ENCODE measurements around the gene PCF11.
"Not testable (repeated sequence)": the region's sequence is repeated elsewhere in the genome, so short reads cannot be mapped to it uniquely, and the experiment has no call there.

PCF11 gene, protein sequence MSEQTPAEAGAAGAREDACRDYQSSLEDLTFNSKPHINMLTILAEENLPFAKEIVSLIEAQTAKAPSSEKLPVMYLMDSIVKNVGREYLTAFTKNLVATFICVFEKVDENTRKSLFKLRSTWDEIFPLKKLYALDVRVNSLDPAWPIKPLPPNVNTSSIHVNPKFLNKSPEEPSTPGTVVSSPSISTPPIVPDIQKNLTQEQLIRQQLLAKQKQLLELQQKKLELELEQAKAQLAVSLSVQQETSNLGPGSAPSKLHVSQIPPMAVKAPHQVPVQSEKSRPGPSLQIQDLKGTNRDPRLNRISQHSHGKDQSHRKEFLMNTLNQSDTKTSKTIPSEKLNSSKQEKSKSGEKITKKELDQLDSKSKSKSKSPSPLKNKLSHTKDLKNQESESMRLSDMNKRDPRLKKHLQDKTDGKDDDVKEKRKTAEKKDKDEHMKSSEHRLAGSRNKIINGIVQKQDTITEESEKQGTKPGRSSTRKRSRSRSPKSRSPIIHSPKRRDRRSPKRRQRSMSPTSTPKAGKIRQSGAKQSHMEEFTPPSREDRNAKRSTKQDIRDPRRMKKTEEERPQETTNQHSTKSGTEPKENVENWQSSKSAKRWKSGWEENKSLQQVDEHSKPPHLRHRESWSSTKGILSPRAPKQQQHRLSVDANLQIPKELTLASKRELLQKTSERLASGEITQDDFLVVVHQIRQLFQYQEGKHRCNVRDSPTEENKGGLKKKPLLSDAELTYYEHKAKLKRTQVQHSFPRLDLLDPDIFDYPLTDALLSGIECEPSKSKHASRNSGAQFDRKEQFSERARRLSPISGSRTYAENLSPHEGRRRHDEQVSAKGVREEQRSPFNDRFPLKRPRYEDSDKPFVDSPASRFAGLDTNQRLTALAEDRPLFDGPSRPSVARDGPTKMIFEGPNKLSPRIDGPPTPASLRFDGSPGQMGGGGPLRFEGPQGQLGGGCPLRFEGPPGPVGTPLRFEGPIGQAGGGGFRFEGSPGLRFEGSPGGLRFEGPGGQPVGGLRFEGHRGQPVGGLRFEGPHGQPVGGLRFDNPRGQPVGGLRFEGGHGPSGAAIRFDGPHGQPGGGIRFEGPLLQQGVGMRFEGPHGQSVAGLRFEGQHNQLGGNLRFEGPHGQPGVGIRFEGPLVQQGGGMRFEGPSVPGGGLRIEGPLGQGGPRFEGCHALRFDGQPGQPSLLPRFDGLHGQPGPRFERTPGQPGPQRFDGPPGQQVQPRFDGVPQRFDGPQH (N-terminal part only)

DNA sequence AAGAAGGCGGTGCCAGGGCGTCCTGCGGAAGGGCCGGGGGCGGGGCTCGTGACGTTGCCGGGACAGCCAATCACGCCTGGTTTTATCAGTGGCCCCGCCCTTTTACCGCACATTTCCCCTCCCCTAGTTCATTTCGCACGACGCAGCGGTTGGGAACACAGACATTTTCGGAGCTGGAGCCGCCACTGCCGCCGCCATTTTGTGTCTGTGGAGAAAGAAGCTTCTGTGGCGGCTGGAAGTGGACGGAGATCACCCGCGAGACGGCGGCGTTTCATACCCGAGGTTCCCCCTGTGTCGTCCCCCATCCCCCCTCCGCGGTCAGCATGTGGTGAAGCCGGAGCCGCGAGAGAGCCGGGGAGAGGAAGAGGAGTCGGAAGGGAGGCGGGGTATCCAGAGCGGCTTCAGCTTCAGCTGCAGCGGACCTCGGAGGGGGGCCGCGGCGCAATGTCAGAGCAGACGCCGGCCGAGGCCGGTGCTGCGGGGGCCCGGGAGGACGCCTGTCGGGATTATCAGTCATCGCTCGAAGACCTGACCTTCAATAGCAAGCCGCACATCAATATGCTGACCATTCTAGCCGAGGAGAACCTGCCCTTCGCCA, at the start of gene PCF11:
TSS of gene PCF11 (plus strand) at position 136 of the 598 bp plus-strand sequence. CDS start at position 445, 309 bp downstream.
- DNase-seq (ENCODE audit: insufficient read length, low spot score) (no peak), FAIRE-seq (no peak)

DNA sequence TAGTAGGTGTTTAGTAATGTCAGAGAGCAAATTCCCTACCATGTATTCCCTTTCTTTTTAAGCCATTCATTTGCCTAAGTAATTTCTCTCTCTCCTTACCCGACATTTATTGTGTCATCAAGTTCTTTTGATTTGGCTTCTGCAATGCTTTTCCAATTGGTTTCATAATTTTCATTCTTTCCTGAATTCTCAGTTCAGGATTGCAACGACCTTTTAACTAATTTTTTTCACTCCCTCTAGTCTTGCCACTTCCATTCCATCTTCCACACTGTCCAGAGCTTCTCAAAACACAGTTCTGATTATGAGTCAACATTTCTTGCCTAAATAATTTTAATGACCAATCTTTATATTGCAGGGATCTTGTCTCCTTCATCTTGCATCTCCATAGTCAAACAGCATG, 44.0 kb upstream of the PCF11 start:
- no peak for FAIRE-seq

DNA sequence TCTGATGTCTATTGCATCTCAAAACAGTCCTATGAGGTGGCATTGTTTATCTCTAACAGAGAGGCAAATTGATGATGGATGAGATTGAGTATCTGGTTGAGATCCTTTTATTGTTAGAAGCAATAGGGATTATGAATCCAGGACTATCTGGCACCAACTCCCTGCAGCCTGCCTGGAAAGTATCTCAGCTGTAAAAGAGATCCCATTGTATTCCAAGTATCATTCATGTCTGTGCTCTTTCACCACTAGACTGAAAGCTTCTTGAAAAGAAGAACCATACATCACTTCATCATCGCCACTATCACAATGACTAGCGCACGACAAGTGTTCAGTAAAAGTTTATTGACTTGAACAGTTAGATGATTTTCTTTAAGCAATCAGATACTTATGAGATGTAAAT, 41.9 kb upstream of the PCF11 start:
- no peak for DNase-seq (ENCODE audit: insufficient read length, low spot score)
- no peak for FAIRE-seq

More for the DNA sequence above, 44.0 kb upstream of the PCF11 start:
- DNase-seq (ENCODE audit: insufficient read length, low spot score) = no peak

DNA sequence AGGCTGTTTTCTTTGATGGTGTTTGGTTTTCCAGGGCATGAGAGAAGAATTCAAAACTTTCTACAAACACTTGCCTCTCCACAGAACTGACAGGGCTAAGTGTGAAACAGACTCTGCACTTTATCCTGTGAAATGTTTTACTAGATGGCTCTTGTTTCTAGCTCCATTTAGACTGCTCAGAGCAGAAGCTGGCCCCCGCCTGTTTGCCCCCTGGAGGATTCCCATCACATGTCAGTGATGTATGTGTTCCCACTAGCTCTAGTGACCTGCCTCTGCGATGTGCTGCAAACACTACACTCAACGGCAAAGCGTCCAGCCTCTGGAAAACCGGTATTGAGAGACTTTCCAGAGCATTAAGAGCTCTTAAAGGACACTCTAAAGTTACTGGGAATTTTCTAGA, 41.4 kb upstream of the PCF11 start:
- FAIRE-seq (no peak), DNase-seq (ENCODE audit: insufficient read length, low spot score) (no peak)

DNA sequence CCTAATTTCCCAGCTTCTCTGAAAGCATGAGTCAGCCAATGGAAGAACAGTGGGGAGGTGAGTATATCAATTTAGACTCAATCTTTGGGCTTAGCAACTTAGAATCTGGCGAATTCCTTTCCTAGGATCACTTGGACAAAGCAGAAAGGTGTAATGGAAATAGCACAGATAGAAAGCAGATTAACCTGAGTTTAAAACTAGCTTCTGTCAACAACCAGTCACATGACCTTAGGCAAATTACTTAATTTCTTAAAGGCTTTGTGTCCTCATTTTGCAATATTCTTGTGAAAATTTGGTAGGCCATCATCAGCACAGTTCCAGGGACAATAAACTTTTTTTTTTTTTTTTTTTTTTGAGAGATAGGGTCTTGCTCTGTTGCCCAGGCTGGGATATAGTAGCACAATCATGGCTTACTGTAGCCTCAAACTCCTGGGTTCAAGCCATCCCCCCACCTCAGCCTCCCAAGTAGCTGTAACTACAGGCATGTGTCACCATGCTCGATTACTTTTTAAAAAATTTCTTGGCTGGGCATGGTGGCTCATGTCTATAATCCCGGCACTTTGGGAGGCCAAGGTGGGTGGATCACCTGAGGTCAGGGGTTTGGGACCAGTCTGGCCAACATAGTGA, 40.8 kb upstream of the PCF11 start:
- FAIRE-seq = no peak

DNA sequence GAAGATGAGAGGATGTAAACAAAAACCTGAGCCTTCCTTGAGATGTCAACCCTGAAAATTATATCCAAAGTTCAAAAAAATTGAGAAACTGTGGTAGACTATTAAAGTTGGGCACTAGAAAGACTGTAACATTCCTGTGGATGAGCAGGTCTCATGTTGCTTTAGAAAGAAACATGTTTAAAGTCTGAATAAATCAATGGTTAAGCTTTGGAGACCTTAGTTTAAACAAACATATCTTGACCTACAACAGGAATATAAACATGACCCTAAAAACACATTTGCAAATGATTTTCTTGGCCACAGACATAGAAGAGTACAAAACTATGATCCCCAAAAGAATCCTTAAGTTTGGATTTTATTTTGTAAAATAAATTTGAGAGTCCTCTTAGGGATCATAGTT, 38.1 kb upstream of the PCF11 start:
- no peak for FAIRE-seq
- DNase-seq (ENCODE audit: insufficient read length, low spot score) = no peak

More for the DNA sequence above, 40.8 kb upstream of the PCF11 start:
- no peak for DNase-seq (ENCODE audit: insufficient read length, low spot score)

DNA sequence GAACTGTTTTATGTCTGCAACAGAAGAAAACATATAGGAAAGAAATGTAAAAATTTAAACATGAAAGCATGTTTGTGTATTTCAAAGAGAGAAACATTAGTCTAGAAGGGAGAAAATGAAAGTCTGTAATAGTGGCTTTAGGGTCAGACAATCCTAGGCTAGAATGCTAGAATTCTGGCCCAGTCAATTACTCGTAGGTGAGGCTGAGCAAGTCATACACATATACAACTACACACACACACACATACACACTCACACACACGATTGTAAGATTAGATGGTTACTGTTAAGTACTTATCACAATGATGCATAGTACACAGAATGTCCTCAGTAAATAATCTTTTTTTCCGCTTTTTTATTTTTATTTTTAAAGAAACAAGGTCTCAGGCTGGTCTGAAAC, 37.7 kb upstream of the PCF11 start:
- peak; percentile 74 for FAIRE-seq

DNA sequence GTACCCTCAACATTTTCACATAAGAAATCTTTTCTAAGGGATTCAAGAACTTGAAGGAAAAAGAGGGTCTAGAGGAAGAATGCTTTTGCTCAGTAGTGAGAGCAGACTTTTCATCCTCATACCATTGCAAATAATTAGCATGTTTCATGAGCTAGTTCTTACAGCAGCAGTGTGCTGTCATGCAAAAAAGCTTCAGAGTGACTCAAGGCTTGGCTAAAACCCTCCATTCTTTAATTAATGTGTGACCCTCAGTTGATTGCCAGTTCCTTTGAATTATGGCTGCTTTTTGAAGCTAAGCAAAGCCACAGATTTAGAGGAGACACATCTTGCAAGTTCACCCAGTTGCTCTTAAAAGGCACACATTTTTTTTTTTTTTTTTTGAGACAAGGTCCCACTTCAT, 36.6 kb upstream of the PCF11 start:
- FAIRE-seq = no peak
- no peak for DNase-seq (ENCODE audit: insufficient read length, low spot score)

More for the DNA sequence above, 37.7 kb upstream of the PCF11 start:
- DNase-seq (ENCODE audit: insufficient read length, low spot score) = no peak

DNA sequence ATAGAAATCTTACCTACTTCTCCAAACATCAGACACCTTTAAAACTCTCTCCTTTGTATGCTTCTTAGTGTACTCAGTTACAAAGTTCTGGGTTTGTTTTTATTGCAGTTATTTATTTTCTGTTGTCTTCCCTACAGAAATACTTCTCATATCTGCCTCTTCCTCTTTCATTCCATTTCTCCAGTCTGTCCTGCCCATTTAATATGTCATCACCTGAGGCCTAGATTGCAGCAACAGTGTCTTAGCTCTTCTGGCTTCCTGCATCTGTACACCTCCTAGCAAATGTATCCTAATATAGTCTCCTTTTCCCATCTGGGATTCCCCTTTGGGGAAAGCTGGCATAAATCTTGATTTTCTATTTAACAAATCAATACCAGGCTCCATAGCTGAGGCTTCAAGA, 34.9 kb upstream of the PCF11 start:
- FAIRE-seq (no peak), DNase-seq (ENCODE audit: insufficient read length, low spot score) (no peak)

DNA sequence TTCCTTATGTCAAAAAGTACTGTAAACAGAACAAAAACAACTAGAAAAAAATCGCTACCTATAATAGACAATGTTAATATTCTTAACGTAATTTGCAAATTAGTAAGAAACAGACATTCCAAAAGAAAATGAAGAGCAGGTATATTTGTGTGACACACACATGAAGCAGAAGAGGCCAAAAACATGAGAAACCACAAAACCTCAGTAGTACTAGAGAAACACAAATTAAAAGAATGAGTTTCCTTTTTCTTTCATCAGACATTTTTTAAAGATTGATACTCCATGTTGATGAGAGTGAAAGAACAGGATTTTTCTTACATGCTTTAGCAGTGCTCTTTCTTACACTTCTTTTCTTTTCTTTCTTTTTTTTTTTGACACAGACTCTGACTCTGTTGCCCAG, 34.2 kb upstream of the PCF11 start:
- DNase-seq (ENCODE audit: insufficient read length, low spot score) (no peak), FAIRE-seq (no peak)

DNA sequence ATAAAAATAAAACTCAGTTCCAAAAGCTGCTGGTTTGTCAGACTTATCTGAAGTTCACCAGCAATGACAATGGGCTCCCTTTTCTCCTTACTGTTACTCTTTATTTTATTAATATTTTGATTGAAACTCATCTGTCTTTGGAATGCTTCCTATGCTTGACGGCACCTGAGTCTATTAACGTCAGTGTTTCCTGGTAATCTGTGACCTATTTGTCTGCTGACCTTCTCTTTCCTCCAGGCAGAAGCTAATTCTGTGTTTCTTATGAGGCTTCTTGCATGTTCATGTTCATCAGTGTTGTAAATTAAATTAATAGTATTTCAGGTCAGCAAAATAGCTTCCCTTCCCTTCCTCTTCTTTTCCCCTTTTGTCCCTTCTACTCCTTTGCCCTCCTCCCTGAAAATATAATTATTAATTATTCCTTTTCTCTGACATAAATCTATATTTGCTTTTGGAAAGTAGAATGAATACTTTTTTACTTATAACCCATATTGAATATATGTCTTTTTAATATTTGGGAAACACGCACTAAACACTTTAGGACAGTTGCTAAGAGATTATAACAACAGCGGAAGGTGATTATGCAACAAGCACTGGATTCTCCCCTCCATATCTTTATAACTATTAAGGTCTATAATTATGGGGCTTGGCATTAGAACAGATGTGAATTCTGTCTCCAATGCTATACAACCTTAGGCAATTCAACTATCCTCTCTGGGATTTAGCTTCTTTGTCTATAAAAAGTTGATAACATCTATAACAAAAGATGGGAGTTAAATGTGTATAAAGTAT, 32.1 kb upstream of the PCF11 start:
- no peak for DNase-seq (ENCODE audit: insufficient read length, low spot score)
- no peak for FAIRE-seq

DNA sequence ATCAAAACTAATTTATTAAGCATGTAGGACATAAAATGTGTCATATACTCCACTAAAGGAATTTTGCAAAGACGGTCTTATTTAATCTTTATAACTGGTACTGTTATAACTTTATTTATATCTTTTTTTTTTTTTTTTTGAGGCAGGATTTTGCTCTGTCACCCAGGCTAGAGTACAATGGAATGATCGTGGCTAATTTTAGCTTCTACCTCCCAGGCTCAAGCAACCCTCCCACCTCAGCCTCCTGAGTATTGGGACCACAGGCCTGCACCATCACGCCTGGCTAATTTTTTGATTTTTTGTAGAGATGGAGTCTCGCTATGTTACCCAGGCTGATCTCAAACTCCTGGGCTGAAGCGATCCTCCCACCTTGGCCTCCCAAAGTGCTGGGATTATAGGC, 31.4 kb upstream of the PCF11 start:
- FAIRE-seq (no peak), DNase-seq (ENCODE audit: insufficient read length, low spot score) (no peak)

DNA sequence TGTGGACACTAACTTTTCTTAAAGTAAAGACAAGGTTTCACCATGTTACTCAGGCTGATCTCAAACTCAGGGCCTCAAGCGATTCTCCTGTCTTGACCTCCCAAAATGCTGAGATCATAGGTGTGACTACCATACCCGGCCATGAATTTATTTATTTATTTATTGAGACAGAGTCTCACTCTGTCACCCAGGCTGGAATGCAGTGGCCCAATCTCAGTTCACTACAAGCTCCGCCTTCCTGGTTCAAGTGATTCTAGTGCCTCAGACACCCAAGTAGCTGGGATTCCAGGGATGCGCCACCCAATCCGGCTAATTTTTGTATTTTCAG, 29.7 kb upstream of the PCF11 start:
- FAIRE-seq (no peak), DNase-seq (ENCODE audit: insufficient read length, low spot score) (no peak)

DNA sequence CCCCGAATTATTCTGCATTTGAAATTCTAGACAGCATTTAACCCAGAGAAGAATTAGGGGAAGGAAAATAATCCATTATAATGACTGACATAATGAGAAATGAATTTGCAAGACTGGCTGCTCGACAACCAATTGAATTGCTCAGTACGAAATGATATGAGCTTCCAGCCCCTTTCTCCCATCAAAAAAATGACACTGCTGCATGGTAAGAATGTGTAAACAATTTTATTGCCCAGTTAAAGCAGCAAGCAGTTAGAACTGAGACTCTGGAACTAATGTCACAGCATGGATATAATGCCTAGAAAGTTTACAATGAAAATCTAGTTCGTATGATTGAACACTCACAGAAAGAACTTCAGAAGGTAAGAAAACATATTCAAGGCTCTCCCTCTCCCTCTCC, 24.7 kb upstream of the PCF11 start:
- FAIRE-seq (no peak), DNase-seq (ENCODE audit: insufficient read length, low spot score) (no peak)

DNA sequence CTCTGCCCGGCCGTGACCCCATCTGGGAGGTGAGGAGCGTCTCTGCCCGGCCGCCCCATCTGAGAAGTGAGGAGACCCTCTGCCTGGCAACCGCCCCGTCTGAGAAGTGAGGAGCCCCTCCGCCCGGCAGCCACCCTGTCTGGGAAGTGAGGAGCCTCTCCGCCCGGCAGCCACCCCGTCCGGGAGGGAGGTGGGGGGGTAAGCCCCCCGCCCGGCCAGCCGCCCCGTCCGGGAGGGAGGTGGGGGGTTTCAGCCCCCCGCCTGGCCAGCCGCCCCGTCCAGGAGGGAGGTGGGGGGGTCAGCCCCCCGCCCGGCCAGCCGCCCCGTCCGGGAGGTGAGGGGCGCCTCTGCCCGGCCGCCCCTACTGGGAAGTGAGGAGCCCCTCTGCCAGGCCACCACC, 23.7 kb upstream of the PCF11 start:
- DNase-seq (ENCODE audit: insufficient read length, low spot score); FAIRE-seq: not testable (repeated sequence)

DNA sequence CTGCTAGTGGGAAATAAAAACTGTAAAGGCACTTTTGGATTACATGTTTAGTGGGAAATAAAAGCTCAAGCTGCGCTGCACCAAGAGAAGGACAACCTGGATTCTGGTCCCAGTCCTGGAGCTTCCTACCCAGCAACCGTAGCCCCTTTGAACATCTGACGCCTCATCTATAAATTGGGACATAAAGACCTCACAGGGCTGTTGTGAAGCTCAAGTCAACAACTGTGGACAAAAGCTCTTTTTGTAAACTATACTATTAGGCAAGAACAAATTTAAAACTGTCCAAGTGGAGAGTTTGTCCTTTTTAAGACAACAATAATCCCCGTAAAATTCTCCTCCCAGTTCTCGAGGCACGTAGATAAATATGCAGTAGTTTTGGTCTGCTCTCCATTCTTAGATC, 17.6 kb upstream of the PCF11 start:
- DNase-seq (ENCODE audit: insufficient read length, low spot score) (no peak), FAIRE-seq (no peak)

DNA sequence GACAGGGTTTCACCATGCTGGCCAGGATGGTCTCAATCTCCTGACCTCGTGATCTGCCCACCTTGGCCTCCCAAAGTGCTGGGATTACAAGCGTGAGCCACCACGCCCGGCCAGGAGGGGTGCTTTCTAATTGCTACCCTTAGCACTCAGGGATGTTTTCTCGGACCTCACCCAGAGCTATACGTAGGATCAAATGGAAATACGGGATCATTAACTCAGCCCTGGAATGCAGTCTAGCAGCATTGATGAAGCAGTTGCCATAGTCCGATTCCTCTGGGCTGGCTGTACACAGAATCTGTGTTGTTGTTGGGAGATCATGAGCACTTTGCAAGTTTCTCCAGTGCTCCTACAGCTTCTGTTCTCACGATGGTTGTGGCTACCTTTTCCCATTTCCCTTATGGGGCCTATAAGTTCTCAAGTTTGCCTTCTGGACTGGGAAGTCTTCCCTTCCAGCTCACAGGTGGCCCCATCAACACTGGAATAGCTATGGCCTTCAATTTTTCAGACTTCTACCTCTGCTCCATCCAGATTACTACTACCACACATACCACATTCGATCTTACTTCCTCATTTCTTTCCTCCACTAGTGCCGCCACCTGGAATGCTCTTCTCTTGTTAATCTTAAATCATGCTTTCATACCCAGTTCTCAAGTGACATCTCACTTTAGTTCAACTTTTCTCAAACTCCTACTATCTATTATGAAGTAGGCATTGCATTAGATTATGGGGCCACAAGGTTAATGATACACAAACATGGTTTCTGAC, 16.1 kb upstream of the PCF11 start:
- no peak for DNase-seq (ENCODE audit: insufficient read length, low spot score)
- no peak for FAIRE-seq

DNA sequence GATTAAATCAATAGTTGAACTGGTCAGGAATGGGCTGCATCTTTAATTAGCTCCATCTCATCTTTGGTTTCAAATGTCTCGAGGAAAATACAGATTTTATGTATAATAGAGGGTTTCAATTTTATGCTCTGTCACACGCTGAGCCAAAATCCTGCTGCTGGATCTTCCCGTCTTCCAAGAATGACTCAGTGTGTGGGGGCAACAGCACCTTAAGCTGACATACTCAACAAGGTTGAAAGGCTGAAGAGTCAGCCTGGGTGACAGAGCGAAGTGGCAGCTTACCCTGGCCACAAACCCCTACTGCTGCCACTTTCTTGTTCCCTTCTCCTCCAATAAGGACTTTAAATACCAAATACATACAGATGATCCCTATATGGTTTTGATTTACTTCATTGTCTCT, 9.0 kb upstream of the PCF11 start:
- DNase-seq (ENCODE audit: insufficient read length, low spot score) (no peak), FAIRE-seq (no peak)

DNA sequence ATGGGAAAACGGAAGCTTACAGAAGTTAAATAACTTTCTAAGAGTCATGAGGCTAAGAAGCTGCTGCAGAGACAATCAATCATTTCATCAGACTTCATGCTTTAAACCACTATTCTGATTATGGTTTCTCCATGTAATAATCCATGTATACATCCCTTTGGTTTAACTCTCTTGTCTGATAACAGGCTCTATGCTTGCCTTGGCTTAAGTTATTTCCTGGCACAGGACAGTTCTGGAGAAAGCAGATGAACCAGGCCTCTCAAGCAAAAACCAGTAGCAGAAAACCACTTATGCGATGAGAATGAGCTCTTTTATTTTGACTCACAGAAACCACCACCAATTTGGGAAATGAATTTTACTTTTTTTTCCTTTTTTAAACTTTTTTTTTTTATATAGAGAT, 6.5 kb upstream of the PCF11 start:
- no peak for FAIRE-seq
- no peak for DNase-seq (ENCODE audit: insufficient read length, low spot score)
